Endothelial cell (in vitro differentiated cells): ENCODE measurements around the gene IP6K3. TPM values are rescaled to one million over a fixed set of nuclear protein-coding genes. Genes with fewer than 3 reads are reported as not detected.

Experiments
- DNase-seq: peaks from one replicate; pipeline ENCODE4 v3.0.0; 2021; ENCODE audit warnings: low spot score
- H3K27ac Mint-ChIP-seq: one replicate; pipeline ENCODE4 v1.8.0; 2021; ENCODE audit warnings: mixed read lengths, inconsistent platforms; ENCODE audit not compliant: unreplicated experiment
- H3K27me3 Mint-ChIP-seq: one replicate; pipeline ENCODE4 v1.8.0; 2021; ENCODE audit warnings: mild to moderate bottlenecking, moderate library complexity, mixed read lengths, inconsistent platforms; ENCODE audit not compliant: unreplicated experiment
- H3K36me3 Mint-ChIP-seq: one replicate; pipeline ENCODE4 v1.8.0; 2021; ENCODE audit warnings: mild to moderate bottlenecking, low read depth, mixed read lengths, inconsistent platforms; ENCODE audit not compliant: unreplicated experiment
- H3K4me1 Mint-ChIP-seq: one replicate; pipeline ENCODE4 v1.8.0; 2021; ENCODE audit warnings: mild to moderate bottlenecking, mixed read lengths, inconsistent platforms; ENCODE audit not compliant: unreplicated experiment
- H3K4me3 Mint-ChIP-seq: one replicate; pipeline ENCODE4 v1.8.0; 2021; ENCODE audit warnings: mild to moderate bottlenecking, mixed read lengths, inconsistent platforms; ENCODE audit not compliant: unreplicated experiment
- H3K9me3 Mint-ChIP-seq: one replicate; pipeline ENCODE4 v1.8.0; 2021; ENCODE audit warnings: mixed read lengths, inconsistent platforms; ENCODE audit not compliant: unreplicated experiment
- CTCF ChIP-seq: fragments of 200-600 bp; sonication (generic); IDR thresholded peaks from one replicate; pipeline ENCODE4 v1.5.0; 2021; ENCODE audit warnings: antibody characterized with exemption; ENCODE audit not compliant: unreplicated experiment
- total RNA-seq: library from RNA; stranded (reverse); fragmentation: NEBNext Ultra II Directional; extraction: Animal tissue kit (Norgen Biotek cat#: 25700); gene quantifications from one replicate; pipeline ENCODE4 v1.2.1, GENCODE V29; 2021; ENCODE audit not compliant: unreplicated experiment

The IP6K3 gene
- total RNA-seq, 1 donor from 2014 or later: not detected

DNA sequence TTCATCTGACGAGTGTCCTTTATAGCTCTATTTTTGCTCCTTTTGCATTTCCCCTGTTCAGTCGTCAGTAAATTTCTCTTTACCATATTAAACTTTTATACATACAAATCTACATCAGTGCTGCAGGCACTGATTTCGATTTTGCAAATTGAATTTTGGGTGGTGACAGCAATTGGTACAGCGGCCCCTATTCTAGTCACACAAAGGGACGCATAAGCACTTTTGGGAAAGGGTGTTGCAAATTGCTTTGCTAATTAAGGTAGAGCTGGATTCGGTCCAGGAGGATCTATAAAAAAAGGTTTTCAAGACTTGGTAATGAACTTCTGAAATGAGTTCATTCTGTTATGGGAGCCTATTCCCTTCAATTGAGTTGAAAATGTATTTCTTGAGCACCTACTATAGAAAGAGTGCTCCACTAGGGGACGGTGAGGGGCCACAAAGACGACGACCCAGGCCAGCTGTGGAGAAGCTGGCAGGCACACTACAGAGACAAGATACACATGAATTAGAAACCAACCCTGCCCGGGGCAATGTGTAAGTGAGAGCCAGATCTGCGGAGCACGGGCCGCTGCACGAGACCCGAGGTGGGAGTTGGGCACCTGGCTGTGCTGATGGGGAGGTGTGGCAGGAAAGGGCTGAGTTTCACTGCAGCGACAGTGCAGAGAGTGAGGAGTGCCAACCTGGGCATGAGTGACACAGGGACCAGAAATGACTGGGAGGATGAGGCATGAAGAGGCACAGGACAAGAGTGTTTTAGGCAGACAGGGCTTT lies 40.6 kb downstream of the IP6K3 start:
- Mint-ChIP-seq H3K27me3 (peaks cover 5% of the 10 kb centered on the region), H3K36me3 (peaks cover 37% of the 10 kb centered on the region), H3K9me3 (no peaks in the 10 kb centered on the region), H3K4me3 (no peak overlapping the region), H3K4me1 (peaks cover 36% of the 10 kb centered on the region), H3K27ac (no peak overlapping the region)
- no peak for DNase-seq
- no peak for TF ChIP-seq CTCF

DNA sequence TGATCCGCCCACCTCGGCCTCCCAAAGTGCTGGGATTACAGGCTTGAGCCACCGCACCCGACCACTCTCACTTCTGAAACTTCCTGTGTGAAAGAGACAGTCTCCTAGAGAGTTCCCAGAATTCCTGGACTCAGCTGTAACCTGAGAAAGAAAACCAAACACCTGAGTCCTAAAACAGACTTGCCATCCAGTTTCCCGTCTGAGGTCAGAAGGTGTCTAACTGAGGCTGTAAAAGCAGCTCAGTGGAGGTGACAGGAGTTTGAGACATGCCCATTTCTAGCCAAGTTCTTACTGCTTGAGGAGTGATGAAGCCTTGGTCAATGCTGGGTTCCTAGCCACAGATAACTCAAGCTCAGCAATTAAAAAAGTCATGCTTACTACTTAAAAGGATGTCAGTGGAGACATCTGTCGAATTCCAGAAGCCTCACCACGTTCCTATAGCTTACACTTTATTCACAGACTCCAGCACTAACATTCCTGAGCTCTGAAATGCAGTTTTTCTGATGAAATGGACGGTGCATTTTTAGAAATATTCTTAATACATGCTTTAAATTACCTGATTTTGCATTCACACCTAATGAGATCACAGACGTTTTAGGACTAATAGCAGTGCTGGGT lies 41.3 kb downstream of the IP6K3 start:
- TF ChIP-seq CTCF: no peak
- H3K27me3 Mint-ChIP-seq: peaks cover 5% of the 10 kb centered on the region
- no peak overlapping the region for H3K27ac Mint-ChIP-seq
- DNase-seq: no peak
- no peaks in the 10 kb centered on the region for H3K9me3 Mint-ChIP-seq
- peaks cover 31% of the 10 kb centered on the region for H3K4me1 Mint-ChIP-seq
- peaks cover 34% of the 10 kb centered on the region for H3K36me3 Mint-ChIP-seq
- H3K4me3 Mint-ChIP-seq: no peak overlapping the region

DNA sequence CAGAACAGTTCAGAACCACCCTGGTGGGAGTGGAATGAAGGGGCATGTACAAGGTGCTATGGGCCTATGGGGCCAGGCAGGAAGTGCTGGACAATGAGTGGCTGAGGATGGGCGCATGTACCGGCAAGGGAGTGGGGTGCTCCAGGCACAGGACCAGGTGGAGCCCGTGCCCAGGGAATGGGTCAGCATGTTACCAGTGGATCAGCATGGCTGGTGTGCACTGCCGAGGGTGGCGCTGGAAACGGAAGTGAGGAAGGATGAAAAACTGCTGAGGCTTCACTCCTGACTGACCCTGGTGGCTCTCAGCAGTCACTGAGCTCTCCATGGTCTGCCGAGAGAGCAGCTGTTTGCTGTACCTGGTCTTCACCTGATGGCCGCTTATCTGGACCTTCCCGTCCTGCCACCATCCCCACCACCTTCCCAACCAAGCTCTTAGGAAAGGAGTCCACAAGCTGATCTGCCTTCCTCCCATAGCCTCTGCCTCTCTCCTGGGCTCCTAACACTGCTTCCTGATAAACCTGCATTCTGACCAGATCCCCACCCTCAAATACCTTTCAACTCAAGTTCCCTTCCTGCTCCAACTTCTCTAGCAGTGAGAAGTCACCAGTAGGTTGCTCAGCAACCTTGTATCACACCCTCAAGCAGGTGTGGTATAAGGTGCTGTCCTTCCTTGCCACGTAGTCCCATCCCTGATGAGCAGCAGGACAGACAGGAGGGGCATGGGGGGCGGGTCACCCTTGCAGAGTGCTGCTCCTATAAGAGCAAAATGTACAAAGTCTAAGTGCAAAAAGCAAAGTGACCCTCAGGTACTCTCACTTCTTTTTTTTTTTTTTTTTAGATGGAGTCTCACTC lies 42.3 kb downstream of the IP6K3 start:
- no peak for TF ChIP-seq CTCF
- H3K4me1 Mint-ChIP-seq: peaks cover 34% of the 10 kb centered on the region
- H3K36me3 Mint-ChIP-seq: peaks cover 33% of the 10 kb centered on the region
- no peaks in the 10 kb centered on the region for H3K9me3 Mint-ChIP-seq
- peak overlapping the region; percentile 16 for H3K4me3 Mint-ChIP-seq
- peak overlapping the region; percentile 66 for H3K27ac Mint-ChIP-seq
- DNase-seq: no peak
- peaks cover 5% of the 10 kb centered on the region for H3K27me3 Mint-ChIP-seq

- peaks cover 34% of the 10 kb centered on the region for H3K36me3 Mint-ChIP-seq
- no peak overlapping the region for H3K27ac Mint-ChIP-seq
- peaks cover 3% of the 10 kb centered on the region for H3K27me3 Mint-ChIP-seq
- no peak for TF ChIP-seq CTCF
- H3K9me3 Mint-ChIP-seq: no peaks in the 10 kb centered on the region
- peaks cover 54% of the 10 kb centered on the region for H3K4me1 Mint-ChIP-seq
- DNase-seq: peak; percentile 40
- H3K4me3 Mint-ChIP-seq: no peak overlapping the region
These were observed 44.2 kb downstream of the IP6K3 start for GRCh38 chr6:33702345-33702977.
